ENCODE results near the gene ZFAND3.

- TF ChIP-seq, protein P1, sequence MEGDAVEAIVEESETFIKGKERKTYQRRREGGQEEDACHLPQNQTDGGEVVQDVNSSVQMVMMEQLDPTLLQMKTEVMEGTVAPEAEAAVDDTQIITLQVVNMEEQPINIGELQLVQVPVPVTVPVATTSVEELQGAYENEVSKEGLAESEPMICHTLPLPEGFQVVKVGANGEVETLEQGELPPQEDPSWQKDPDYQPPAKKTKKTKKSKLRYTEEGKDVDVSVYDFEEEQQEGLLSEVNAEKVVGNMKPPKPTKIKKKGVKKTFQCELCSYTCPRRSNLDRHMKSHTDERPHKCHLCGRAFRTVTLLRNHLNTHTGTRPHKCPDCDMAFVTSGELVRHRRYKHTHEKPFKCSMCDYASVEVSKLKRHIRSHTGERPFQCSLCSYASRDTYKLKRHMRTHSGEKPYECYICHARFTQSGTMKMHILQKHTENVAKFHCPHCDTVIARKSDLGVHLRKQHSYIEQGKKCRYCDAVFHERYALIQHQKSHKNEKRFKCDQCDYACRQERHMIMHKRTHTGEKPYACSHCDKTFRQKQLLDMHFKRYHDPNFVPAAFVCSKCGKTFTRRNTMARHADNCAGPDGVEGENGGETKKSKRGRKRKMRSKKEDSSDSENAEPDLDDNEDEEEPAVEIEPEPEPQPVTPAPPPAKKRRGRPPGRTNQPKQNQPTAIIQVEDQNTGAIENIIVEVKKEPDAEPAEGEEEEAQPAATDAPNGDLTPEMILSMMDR (IDR thresholded peaks at IDR 0.05): no peak
- TF ChIP-seq POLR2A (IDR thresholded peaks at IDR 0.05): no peak
Observed at GRCh38 chr6:37987018-37987417, 167.5 kb downstream of the ZFAND3 start.

Data from adrenal gland (tissue), 5 donors.